Measurements from ENCODE around the gene RAB15. TPM values are rescaled to one million over a fixed set of nuclear protein-coding genes. Genes with fewer than 3 reads are reported as not detected.

Gene RAB15
- total and polyA plus RNA-seq, 7 donors = 3.1 to 61.9 (median 18.0) TPM

DNA sequence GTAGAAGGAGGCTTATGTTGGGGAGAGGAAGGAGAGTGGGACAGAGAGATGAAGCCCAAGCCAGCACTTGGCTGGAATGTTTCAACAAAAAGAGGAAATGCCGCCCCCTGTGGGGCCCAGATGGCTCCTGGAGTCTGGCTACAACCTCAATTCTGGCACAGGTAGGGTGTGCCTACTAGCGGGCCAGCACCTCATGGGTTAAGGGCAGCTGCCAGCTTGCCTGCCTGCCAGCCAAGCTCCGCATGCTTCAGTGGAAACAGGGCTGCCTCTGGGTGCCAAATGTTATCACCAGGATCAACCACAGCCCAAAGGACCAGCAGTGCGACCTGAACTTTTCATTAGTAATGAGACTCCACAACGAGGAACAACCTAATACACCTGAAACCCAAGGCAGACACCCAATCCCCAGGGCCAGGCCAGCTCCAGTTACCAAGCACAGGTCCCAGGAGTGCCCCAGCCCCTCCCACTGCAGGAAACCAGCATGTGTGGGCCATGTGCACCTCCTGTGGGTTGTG lies 11.3 kb downstream of the RAB15 start:
- peak in 1 of 2 donors; percentile 67 for DNase-seq
- no peak for TF ChIP-seq CTCF (IDR thresholded peaks at IDR 0.05)
- Histone ChIP-seq H3K27me3 (ENCODE audit: insufficient read depth in 3 of 3, low read length in 2 of 3) (no peaks in the 10 kb centered on the region), H3K9me3 (no peaks in the 10 kb centered on the region), H3K4me3 (no peak overlapping the region), H3K27ac (peak overlapping the region; percentile 60), H3K4me1 (peaks cover 14% of the 10 kb centered on the region), H3K36me3 (ENCODE audit: insufficient read depth in 1 of 2, low read depth in 1 of 2) (no peaks in the 10 kb centered on the region)
- WGBS, 3 donors = 19 to 36% (median 24%) methylated on average over 5 of the region's 5 CpGs
- peak; percentile 76 to 81 (median 80) for ATAC-seq
- intact Hi-C loops (cut with DNase I) = no loop called here

- no peak for DNase-seq
- Histone ChIP-seq H3K9me3 (no peaks in the 10 kb centered on the region), H3K4me3 (no peak overlapping the region), H3K27ac (no peak overlapping the region), H3K4me1 (peaks cover 14% of the 10 kb centered on the region), H3K36me3 (ENCODE audit: insufficient read depth in 1 of 2, low read depth in 1 of 2) (no peaks in the 10 kb centered on the region), H3K27me3 (ENCODE audit: insufficient read depth in 3 of 3, low read length in 2 of 3) (no peaks in the 10 kb centered on the region)
- peak in 1 of 4 donors; percentile 19 for ATAC-seq
- WGBS, 3 donors = 79 to 93% (median 84%) methylated on average over 5 of the region's 5 CpGs
- TF ChIP-seq CTCF (IDR thresholded peaks at IDR 0.05) = no peak
- intact Hi-C loops (cut with DNase I) = no loop called here
Measured at GRCh38 chr14:64958743-64959142, 13.4 kb downstream of the RAB15 start.

- H3K9me3 ChIP-seq = no peaks in the 10 kb centered on the region
- no peak for DNase-seq
- ATAC-seq = no peak
- WGBS, 3 donors = 89 to 100% (median 94%) methylated on average over 2 of the region's 2 CpGs
- no peak overlapping the region for H3K4me3 ChIP-seq
- intact Hi-C loops (cut with DNase I) = no loop called here
- TF ChIP-seq CTCF (IDR thresholded peaks at IDR 0.05) = no peak
- H3K27me3 ChIP-seq (ENCODE audit: insufficient read depth in 3 of 3, low read length in 2 of 3) = no peaks in the 10 kb centered on the region
- H3K27ac ChIP-seq = no peak overlapping the region
- peaks cover 17% of the 10 kb centered on the region for H3K4me1 ChIP-seq
- H3K36me3 ChIP-seq (ENCODE audit: insufficient read depth in 1 of 2, low read depth in 1 of 2) = no peaks in the 10 kb centered on the region
Measured at GRCh38 chr14:64958201-64958600, 13.9 kb downstream of the RAB15 start.

- ATAC-seq = no peak
- Histone ChIP-seq H3K4me3 (no peak overlapping the region), H3K36me3 (ENCODE audit: insufficient read depth in 1 of 2, low read depth in 1 of 2) (no peaks in the 10 kb centered on the region), H3K9me3 (no peaks in the 10 kb centered on the region), H3K27ac (no peak overlapping the region), H3K4me1 (peaks cover 30% of the 10 kb centered on the region), H3K27me3 (ENCODE audit: insufficient read depth in 3 of 3, low read length in 2 of 3) (no peaks in the 10 kb centered on the region)
- no peak for DNase-seq
- 78 to 86% (median 82%) methylated on average over 8 of the region's 8 CpGs for WGBS, 3 donors
- intact Hi-C loops (cut with DNase I) = no loop called here
- TF ChIP-seq CTCF (IDR thresholded peaks at IDR 0.05) = no peak
Measured at GRCh38 chr14:64956697-64957406, 15.3 kb downstream of the RAB15 start.
